ENCODE data around the gene CCNL1. TPM values are rescaled to one million over a fixed set of nuclear protein-coding genes. Genes with fewer than 3 reads are reported as not detected.
A peak's percentile ranks its signal among the peaks of the same experiment; 100 is the strongest.

CCNL1 gene
- total RNA-seq, 1 experiment from 2014 or later: 114 TPM

DNA sequence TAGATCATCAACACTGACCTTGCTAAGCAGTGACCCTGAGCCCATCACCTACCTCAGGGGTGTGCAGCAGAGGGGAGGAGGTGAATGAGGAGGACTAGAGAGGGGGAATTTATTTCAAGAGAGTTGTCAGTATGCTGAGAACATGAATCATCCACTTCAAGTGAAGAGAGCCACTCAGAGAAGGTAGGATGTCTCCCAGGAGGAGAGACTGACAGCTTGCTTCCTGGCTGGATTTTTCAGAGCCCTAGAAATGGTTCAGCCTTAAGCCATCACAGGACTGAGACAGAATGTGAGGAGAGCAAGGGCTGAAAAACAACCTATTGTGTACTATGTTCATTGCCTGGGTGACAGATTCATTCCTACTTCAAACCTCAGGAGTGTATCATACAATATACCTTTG, 34.8 kb downstream of the CCNL1 start:
- peak overlapping the region; percentile 69 for H3K27ac Mint-ChIP-seq (ENCODE audit: unreplicated experiment)
- no TSS peak for BruUV-seq (replicated peaks)
- no peak overlapping the region for H3K4me3 Mint-ChIP-seq (ENCODE audit: unreplicated experiment)
- no peaks in the 10 kb centered on the region for H3K36me3 ChIP-seq (ENCODE audit: control insufficient read depth, insufficient read depth, low read length)
- peaks cover 98% of the 10 kb centered on the region for H3K4me1 ChIP-seq
- H3K9me3 Mint-ChIP-seq (ENCODE audit: unreplicated experiment): no peaks in the 10 kb centered on the region
- H3K36me3 Mint-ChIP-seq (ENCODE audit: insufficient read depth, unreplicated experiment): peaks cover 4% of the 10 kb centered on the region
- H3K4me1 Mint-ChIP-seq (ENCODE audit: low read depth, unreplicated experiment): peaks cover 67% of the 10 kb centered on the region
- ChIA-PET CTCF (no interaction called here), POLR2A (interaction anchor here (4.4 kb wide), 1 partner anchor 37 kb away, joined by 43 read pairs; no protein-coding TSS in a partner anchor)
- intact Hi-C loops (cut with micrococcal nuclease; ENCODE audit: unreplicated experiment): no loop called here
- TF ChIP-seq, protein P1, sequence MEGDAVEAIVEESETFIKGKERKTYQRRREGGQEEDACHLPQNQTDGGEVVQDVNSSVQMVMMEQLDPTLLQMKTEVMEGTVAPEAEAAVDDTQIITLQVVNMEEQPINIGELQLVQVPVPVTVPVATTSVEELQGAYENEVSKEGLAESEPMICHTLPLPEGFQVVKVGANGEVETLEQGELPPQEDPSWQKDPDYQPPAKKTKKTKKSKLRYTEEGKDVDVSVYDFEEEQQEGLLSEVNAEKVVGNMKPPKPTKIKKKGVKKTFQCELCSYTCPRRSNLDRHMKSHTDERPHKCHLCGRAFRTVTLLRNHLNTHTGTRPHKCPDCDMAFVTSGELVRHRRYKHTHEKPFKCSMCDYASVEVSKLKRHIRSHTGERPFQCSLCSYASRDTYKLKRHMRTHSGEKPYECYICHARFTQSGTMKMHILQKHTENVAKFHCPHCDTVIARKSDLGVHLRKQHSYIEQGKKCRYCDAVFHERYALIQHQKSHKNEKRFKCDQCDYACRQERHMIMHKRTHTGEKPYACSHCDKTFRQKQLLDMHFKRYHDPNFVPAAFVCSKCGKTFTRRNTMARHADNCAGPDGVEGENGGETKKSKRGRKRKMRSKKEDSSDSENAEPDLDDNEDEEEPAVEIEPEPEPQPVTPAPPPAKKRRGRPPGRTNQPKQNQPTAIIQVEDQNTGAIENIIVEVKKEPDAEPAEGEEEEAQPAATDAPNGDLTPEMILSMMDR (IDR thresholded peaks at IDR 0.05; ENCODE audit: insufficient read depth in 1 of 2, low read depth in 1 of 2, low read length in 1 of 2, severe bottlenecking in 1 of 2, unreplicated experiment in 1 of 2): no peak
- no peak for DNase-seq
- H3K27me3 Mint-ChIP-seq (ENCODE audit: insufficient read depth, unreplicated experiment): no peaks in the 10 kb centered on the region
- H3K4me3 ChIP-seq (ENCODE audit: low read depth, low read length): no peak overlapping the region
- no peaks in the 10 kb centered on the region for H3K27me3 ChIP-seq (replicated peaks; ENCODE audit: control insufficient read depth, insufficient read depth, low read length)
- no peaks in the 10 kb centered on the region for H3K9me3 ChIP-seq

DNA sequence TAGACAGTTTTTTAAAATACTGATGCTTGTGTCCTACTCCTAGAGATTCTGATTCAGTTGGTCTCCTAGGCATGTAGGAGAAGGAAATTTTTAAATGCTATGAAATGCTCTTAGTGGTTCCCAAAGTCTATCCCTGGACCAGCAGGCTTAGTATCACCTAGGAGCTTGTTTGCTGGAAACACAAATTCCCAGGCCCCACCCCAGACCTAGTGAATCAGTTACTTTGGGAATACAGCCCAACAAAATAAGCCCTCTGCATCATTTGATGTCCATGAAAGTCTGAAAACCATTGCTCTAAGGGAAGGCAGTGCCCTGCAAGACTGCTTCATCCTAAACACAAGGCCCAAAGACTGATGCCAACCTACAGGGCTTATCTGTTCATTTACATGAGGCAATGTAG, 36.3 kb downstream of the CCNL1 start:
- Histone ChIP-seq H3K4me1 (peaks cover 95% of the 10 kb centered on the region), H3K4me3 (ENCODE audit: low read depth, low read length) (no peak overlapping the region), H3K9me3 (no peaks in the 10 kb centered on the region), H3K27me3 (replicated peaks; ENCODE audit: control insufficient read depth, insufficient read depth, low read length) (no peaks in the 10 kb centered on the region), H3K36me3 (ENCODE audit: control insufficient read depth, insufficient read depth, low read length) (no peaks in the 10 kb centered on the region)
- Mint-ChIP-seq H3K4me1 (ENCODE audit: low read depth, unreplicated experiment) (peaks cover 62% of the 10 kb centered on the region), H3K9me3 (ENCODE audit: unreplicated experiment) (no peaks in the 10 kb centered on the region), H3K36me3 (ENCODE audit: insufficient read depth, unreplicated experiment) (peaks cover 9% of the 10 kb centered on the region), H3K27me3 (ENCODE audit: insufficient read depth, unreplicated experiment) (no peaks in the 10 kb centered on the region), H3K27ac (ENCODE audit: unreplicated experiment) (no peak overlapping the region), H3K4me3 (ENCODE audit: unreplicated experiment) (no peak overlapping the region)
- BruUV-seq (replicated peaks): no TSS peak
- intact Hi-C loops (cut with micrococcal nuclease; ENCODE audit: unreplicated experiment): no loop called here
- DNase-seq: no peak
- ChIA-PET POLR2A (interaction anchor here (0.6 to 7.4 kb wide), 2 partner anchors 35 to 501 kb away, joined by 3 to 75 read pairs; no protein-coding TSS in a partner anchor), CTCF (no interaction called here)
- TF ChIP-seq, protein P1 (IDR thresholded peaks at IDR 0.05; ENCODE audit: insufficient read depth in 1 of 2, low read depth in 1 of 2, low read length in 1 of 2, severe bottlenecking in 1 of 2, unreplicated experiment in 1 of 2): no peak

DNA sequence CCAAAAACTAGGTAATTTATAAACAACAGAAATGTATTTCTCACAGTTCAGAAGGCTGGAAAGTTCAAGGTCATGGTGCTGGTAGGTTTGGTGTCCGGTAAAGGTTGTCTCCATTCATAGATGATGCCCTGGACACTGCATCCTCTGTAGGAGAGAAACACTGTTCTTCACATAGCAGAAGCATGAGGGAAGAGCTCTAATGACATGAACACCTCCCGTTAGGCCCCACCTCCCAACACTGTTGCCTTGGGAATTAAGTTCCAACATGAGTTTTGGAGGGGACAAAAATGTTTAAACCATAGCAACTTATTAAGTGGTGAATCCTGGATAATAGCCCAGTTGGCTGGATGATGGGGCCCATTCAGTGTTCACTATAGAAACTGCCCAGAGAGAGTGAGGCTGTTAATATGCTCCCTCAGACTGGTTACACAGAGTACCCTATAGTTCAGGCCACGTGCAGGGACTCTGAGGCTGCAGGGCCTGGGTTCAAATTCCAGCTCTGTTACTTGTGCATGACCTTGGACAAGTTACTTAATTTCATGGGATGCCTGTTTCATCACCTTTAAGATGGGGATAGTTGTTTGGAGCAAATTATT, 37.0 kb downstream of the CCNL1 start:
- no peaks in the 10 kb centered on the region for H3K9me3 ChIP-seq
- TF ChIP-seq, protein P1 (IDR thresholded peaks at IDR 0.05; ENCODE audit: insufficient read depth in 1 of 2, low read depth in 1 of 2, low read length in 1 of 2, severe bottlenecking in 1 of 2, unreplicated experiment in 1 of 2): no peak
- Mint-ChIP-seq H3K9me3 (ENCODE audit: unreplicated experiment) (no peaks in the 10 kb centered on the region), H3K36me3 (ENCODE audit: insufficient read depth, unreplicated experiment) (peaks cover 9% of the 10 kb centered on the region), H3K4me3 (ENCODE audit: unreplicated experiment) (no peak overlapping the region), H3K27me3 (ENCODE audit: insufficient read depth, unreplicated experiment) (no peaks in the 10 kb centered on the region), H3K4me1 (ENCODE audit: low read depth, unreplicated experiment) (peaks cover 55% of the 10 kb centered on the region), H3K27ac (ENCODE audit: unreplicated experiment) (peak overlapping the region; percentile 98)
- CTCF ChIA-PET: interaction anchor here (4.3 kb wide), 1 partner anchor 34 kb away, joined by 19 read pairs; no protein-coding TSS in a partner anchor
- H3K36me3 ChIP-seq (ENCODE audit: control insufficient read depth, insufficient read depth, low read length): no peaks in the 10 kb centered on the region
- BruUV-seq (replicated peaks): no TSS peak
- DNase-seq: no peak
- intact Hi-C loops (cut with micrococcal nuclease; ENCODE audit: unreplicated experiment): no loop called here
- peaks cover 88% of the 10 kb centered on the region for H3K4me1 ChIP-seq
- H3K27me3 ChIP-seq (replicated peaks; ENCODE audit: control insufficient read depth, insufficient read depth, low read length): no peaks in the 10 kb centered on the region
- POLR2A ChIA-PET: interaction anchor here (0.6 to 7.4 kb wide), 2 partner anchors 35 to 500 kb away, joined by 3 to 75 read pairs; no protein-coding TSS in a partner anchor
- H3K4me3 ChIP-seq (ENCODE audit: low read depth, low read length): no peak overlapping the region

All from Caco-2 (cell line).